Neural cell (in vitro differentiated cells): Measurements from ENCODE around the gene PWP2. TPM values are rescaled to one million over a fixed set of nuclear protein-coding genes. Genes with fewer than 3 reads are reported as not detected.
"Not testable (repeated sequence)": the region's sequence is repeated elsewhere in the genome, so short reads cannot be mapped to it uniquely, and the experiment has no call there.

ENCODE experiments used
- H2AFZ ChIP-seq: fragments of 200-600, 300-800 bp; sonication (generic), shearing (Covaris generic); 2 replicates; pipeline ENCODE4 v1.6.0; 2014; ENCODE audit warnings: low read depth, mild to moderate bottlenecking, antibody characterized with exemption, low read length, moderate library complexity
- H3F3A ChIP-seq: fragments of 200-600 bp; shearing (Covaris generic); 2 replicates; pipeline ENCODE4 v1.6.1; 2016; ENCODE audit warnings: mild to moderate bottlenecking, moderate library complexity, mixed read lengths, antibody characterized with exemption, low read length; ENCODE audit not compliant: insufficient read depth, poor library complexity, severe bottlenecking
- H3K27ac ChIP-seq: fragments of 200-600, 300-800 bp; sonication (generic), shearing (Covaris generic); 2 replicates; pipeline ENCODE4 v1.5.1; 2014; ENCODE audit warnings: mild to moderate bottlenecking, low read length, moderate library complexity
- H3K27me3 ChIP-seq: fragments of 300-800, 200-600 bp; sonication (generic), shearing (Covaris generic); 2 replicates; pipeline ENCODE4 v1.6.0; 2014; ENCODE audit warnings: mild to moderate bottlenecking, low read depth, low read length, moderate library complexity; ENCODE audit not compliant: insufficient read depth
- H3K36me3 ChIP-seq: fragments of 300-800, 200-600 bp; sonication (generic), shearing (Covaris generic); 2 replicates; pipeline ENCODE4 v1.5.1; 2014; ENCODE audit warnings: mild to moderate bottlenecking, antibody characterized with exemption, low read length, moderate library complexity; ENCODE audit not compliant: insufficient read depth
- H3K4me2 ChIP-seq: fragments of 300-800, 200-600 bp; sonication (generic), shearing (Covaris generic); 2 replicates; pipeline ENCODE4 v1.6.0; 2014; ENCODE audit warnings: mild to moderate bottlenecking, low read length
- H3K4me3 ChIP-seq: fragments of 300-800, 200-600 bp; sonication (generic), shearing (Covaris generic); 2 replicates; pipeline ENCODE4 v1.5.1; 2014; ENCODE audit warnings: mild to moderate bottlenecking, low read length, moderate library complexity
- H3K79me2 ChIP-seq: fragments of 200-600 bp; shearing (Covaris generic); replicated peaks from 2 replicates; pipeline ENCODE4 v1.6.0; 2014; ENCODE audit warnings: mild to moderate bottlenecking, low read length, moderate library complexity; ENCODE audit not compliant: insufficient read depth
- H3K9ac ChIP-seq: fragments of 300-800, 200-600 bp; sonication (generic), shearing (Covaris generic); 2 replicates; pipeline ENCODE4 v1.6.1; 2016; ENCODE audit warnings: mild to moderate bottlenecking, low read length, mixed read lengths
- H3K9me2 ChIP-seq: fragments of 200-600 bp; shearing (Covaris generic); 2 replicates; pipeline ENCODE4 v1.6.1; 2016; ENCODE audit warnings: mild to moderate bottlenecking, low read length, mixed read lengths; ENCODE audit not compliant: insufficient read depth
- H3K9me3 ChIP-seq: fragments of 200-600, 300-800 bp; sonication (generic), shearing (Covaris generic); 2 replicates; pipeline ENCODE4 v1.6.1; 2016; ENCODE audit warnings: mild to moderate bottlenecking, mixed run types, low read length, moderate library complexity, mixed read lengths
- H4K20me1 ChIP-seq: fragments of 200-600 bp; shearing (Covaris generic); 2 replicates; pipeline ENCODE4 v1.6.1; 2016; ENCODE audit warnings: mild to moderate bottlenecking, mixed run types; ENCODE audit not compliant: insufficient read depth
- CTCF ChIP-seq: fragments of 450-650 bp; IDR thresholded peaks from 2 replicates; pipeline ENCODE4 v1.5.1; 2014; ENCODE audit warnings: antibody characterized with exemption, mild to moderate bottlenecking, moderate library complexity; ENCODE audit not compliant: poor library complexity, severe bottlenecking
- EP300 ChIP-seq: fragments of 450-650 bp; conservative IDR thresholded peaks from 2 replicates; pipeline ENCODE4 v1.6.1; 2014; ENCODE audit warnings: antibody characterized with exemption, mild to moderate bottlenecking, moderate library complexity; ENCODE audit not compliant: poor library complexity, severe bottlenecking
- EZH2 ChIP-seq: fragments of 200-600, 300-800 bp; shearing (Covaris generic), sonication (generic); IDR thresholded peaks from 2 replicates; pipeline ENCODE4 v1.6.1; 2014; ENCODE audit warnings: antibody characterized with exemption, low read length, borderline replicate concordance, mild to moderate bottlenecking; ENCODE audit not compliant: insufficient read depth, poor library complexity, severe bottlenecking
- MXI1 ChIP-seq: fragments of 450-650 bp; conservative IDR thresholded peaks from 2 replicates; pipeline ENCODE4 v1.6.1; 2014; ENCODE audit warnings: antibody characterized with exemption, mild to moderate bottlenecking; ENCODE audit not compliant: poor library complexity, severe bottlenecking
- POLR2AphosphoS5 ChIP-seq: IDR thresholded peaks from 2 replicates; pipeline ENCODE4 v1.6.1; 2012
- RAD21 ChIP-seq: fragments of 450-650 bp; conservative IDR thresholded peaks from 2 replicates; pipeline ENCODE4 v1.6.1; 2014; ENCODE audit warnings: antibody characterized with exemption, mild to moderate bottlenecking, moderate library complexity
- REST ChIP-seq: IDR thresholded peaks from 2 replicates; pipeline ENCODE4 v1.6.1; 2012; ENCODE audit warnings: borderline replicate concordance
- SMC3 ChIP-seq: fragments of 450-650 bp; conservative IDR thresholded peaks from 2 replicates; pipeline ENCODE4 v1.6.1; 2014; ENCODE audit warnings: antibody characterized with exemption, mild to moderate bottlenecking, moderate library complexity; ENCODE audit not compliant: poor library complexity
- TAF1 ChIP-seq: IDR thresholded peaks from 2 replicates; pipeline ENCODE4 v1.6.1; 2012; ENCODE audit warnings: low read depth
- polyA minus RNA-seq: library from RNA; depleted of rRNA, polyadenylated mRNA; stranded (reverse); fragments of >200 nt; gene quantifications from 2 replicates; pipeline ENCODE4 v1.2.3, GENCODE V29; 2014
- polyA plus RNA-seq: library from polyadenylated mRNA; depleted of rRNA; stranded (reverse); fragments of >200 nt; gene quantifications from 2 replicates; pipeline ENCODE4 v1.2.3, GENCODE V29; 2014

Gene PWP2
- 1.7 and 8.7 TPM in 2 replicates for polyA plus RNA-seq
- 1.9 and 4.3 TPM in 2 replicates for polyA minus RNA-seq

- H3K4me2 ChIP-seq, H4K20me1 ChIP-seq, H3K9ac ChIP-seq, H3K27me3 ChIP-seq, H3K27ac ChIP-seq, H3K4me3 ChIP-seq, H3K79me2 ChIP-seq, H3K36me3 ChIP-seq, H3K9me3 ChIP-seq, H3F3A ChIP-seq, H2AFZ ChIP-seq, H3K9me2 ChIP-seq: not testable (repeated sequence)
- peak; percentile 23 for TF ChIP-seq POLR2AphosphoS5
These were observed at the start of gene PWP2 for GRCh38 chr21:44107026-44107501. Gene PWP2 (plus strand): TSS chr21:44107399. CDS start chr21:44107417, 18 bp downstream.

- Histone ChIP-seq H3K36me3 (peaks cover 14% of the 10 kb centered on the region), H3K4me3 (no peak overlapping the region), H2AFZ (no peak overlapping the region), H3K27ac (no peak overlapping the region), H3K9me3 (no peaks in the 10 kb centered on the region), H3K27me3 (no peaks in the 10 kb centered on the region), H3K4me2 (no peak overlapping the region), H3K79me2 (no peaks in the 10 kb centered on the region), H4K20me1 (no peaks in the 10 kb centered on the region), H3K9ac (no peak overlapping the region), H3F3A (no peaks in the 10 kb centered on the region), H3K9me2 (no peaks in the 10 kb centered on the region)
- TF ChIP-seq REST (no peak), RAD21 (no peak), EZH2 (no peak), CTCF (no peak), MXI1 (no peak), EP300 (no peak), SMC3 (no peak), TAF1 (no peak)
These were observed 49.1 kb upstream of the PWP2 start for GRCh38 chr21:44057960-44058651.

- Histone ChIP-seq H3K27me3 (no peaks in the 10 kb centered on the region), H2AFZ (no peak overlapping the region), H3K36me3 (peaks cover 14% of the 10 kb centered on the region), H3K9me2 (no peaks in the 10 kb centered on the region), H3K9ac (no peak overlapping the region), H3K4me2 (no peak overlapping the region), H3K79me2 (no peaks in the 10 kb centered on the region), H3K9me3 (no peaks in the 10 kb centered on the region), H4K20me1 (no peaks in the 10 kb centered on the region), H3K27ac (no peak overlapping the region), H3K4me3 (no peak overlapping the region), H3F3A (no peaks in the 10 kb centered on the region)
- TF ChIP-seq SMC3 (no peak), RAD21 (no peak), CTCF (no peak)
These were observed 48.6 kb upstream of the PWP2 start for GRCh38 chr21:44058652-44058964.
